Neural crest cell (in vitro differentiated cells): Measurements from ENCODE around the gene ACACB. TPM values are rescaled to one million over a fixed set of nuclear protein-coding genes. Genes with fewer than 3 reads are reported as not detected.
A peak's percentile ranks its signal among the peaks of the same experiment; 100 is the strongest.
"Not testable (repeated sequence)": the region's sequence is repeated elsewhere in the genome, so short reads cannot be mapped to it uniquely, and the experiment has no call there.

Experiments used
- DNase-seq: peaks from one replicate; pipeline ENCODE4 v3.0.0; 2021; ENCODE audit warnings: low read depth, mixed read lengths, low spot score
- H3K27ac Mint-ChIP-seq: one replicate; pipeline ENCODE4 v1.8.0; 2021; ENCODE audit warnings: mild to moderate bottlenecking, mixed read lengths; ENCODE audit not compliant: unreplicated experiment
- H3K27me3 Mint-ChIP-seq: 2 replicates; pipeline ENCODE4 v1.8.0; 2021; ENCODE audit warnings: low read depth, mild to moderate bottlenecking, mixed read lengths
- H3K36me3 Mint-ChIP-seq: 2 replicates; pipeline ENCODE4 v1.8.0; 2021; ENCODE audit warnings: low read depth, mild to moderate bottlenecking, mixed read lengths
- H3K4me1 Mint-ChIP-seq: 2 replicates; pipeline ENCODE4 v1.8.0; 2021; ENCODE audit warnings: mixed read lengths
- H3K4me3 Mint-ChIP-seq: one replicate; pipeline ENCODE4 v1.8.0; 2021; ENCODE audit warnings: mild to moderate bottlenecking, mixed read lengths
- H3K9me3 Mint-ChIP-seq: 2 replicates; pipeline ENCODE4 v1.8.0; 2021; ENCODE audit warnings: mixed read lengths
- CTCF ChIP-seq: fragments of 200-600 bp; sonication (generic); conservative IDR thresholded peaks from 2 replicates; pipeline ENCODE4 v1.5.0; 2021; ENCODE audit warnings: antibody characterized with exemption, mild to moderate bottlenecking
- total RNA-seq: library from RNA; stranded (reverse); gene quantifications from 2 replicates; pipeline ENCODE4 v1.2.1, GENCODE V29; 2021

Gene ACACB
- total RNA-seq, 1 donor from 2014 or later = 15.9 TPM

GRCh38 chr12:109144224-109144623, 27.8 kb downstream of the ACACB start:
- H3K27me3 Mint-ChIP-seq = peaks cover 2% of the 10 kb centered on the region
- DNase-seq = no peak
- no peak overlapping the region for H3K4me3 Mint-ChIP-seq

GRCh38 chr12:109147126-109147525, 30.7 kb downstream of the ACACB start:
- not testable (repeated sequence) for H3K4me3 Mint-ChIP-seq, H3K4me1 Mint-ChIP-seq, H3K27ac Mint-ChIP-seq, H3K36me3 Mint-ChIP-seq, DNase-seq, H3K9me3 Mint-ChIP-seq
- peaks cover 14% of the 10 kb centered on the region for H3K27me3 Mint-ChIP-seq

More at GRCh38 chr12:109144224-109144623, 27.8 kb downstream of the ACACB start:
- Mint-ChIP-seq H3K27ac (no peak overlapping the region), H3K36me3 (no peaks in the 10 kb centered on the region), H3K4me1 (no peaks in the 10 kb centered on the region), H3K9me3 (no peaks in the 10 kb centered on the region)
- TF ChIP-seq CTCF = no peak

- Mint-ChIP-seq H3K4me1 (no peaks in the 10 kb centered on the region), H3K9me3 (no peaks in the 10 kb centered on the region), H3K27ac (no peak overlapping the region), H3K36me3 (no peaks in the 10 kb centered on the region), H3K4me3 (no peak overlapping the region), H3K27me3 (peaks cover 15% of the 10 kb centered on the region)
- TF ChIP-seq CTCF = no peak
- DNase-seq = no peak
Measured at GRCh38 chr12:109147954-109148353, 31.6 kb downstream of the ACACB start.

GRCh38 chr12:109150124-109150640, 33.8 kb downstream of the ACACB start:
- Mint-ChIP-seq H3K27ac (no peak overlapping the region), H3K4me1 (peaks cover 12% of the 10 kb centered on the region), H3K4me3 (no peak overlapping the region), H3K9me3 (no peaks in the 10 kb centered on the region), H3K36me3 (no peaks in the 10 kb centered on the region), H3K27me3 (peaks cover 29% of the 10 kb centered on the region)
- no peak for TF ChIP-seq CTCF
- no peak for DNase-seq

GRCh38 chr12:109151457-109151856, 35.1 kb downstream of the ACACB start:
- no peaks in the 10 kb centered on the region for H3K9me3 Mint-ChIP-seq
- no peak for DNase-seq

More at GRCh38 chr12:109151457-109151856, 35.1 kb downstream of the ACACB start:
- Mint-ChIP-seq H3K4me1 (peaks cover 19% of the 10 kb centered on the region), H3K27me3 (peaks cover 29% of the 10 kb centered on the region), H3K36me3 (no peaks in the 10 kb centered on the region), H3K4me3 (peak overlapping the region; percentile 85), H3K27ac (no peak overlapping the region)
- TF ChIP-seq CTCF = no peak
